Endothelial cell of umbilical vein (primary cell): ENCODE results near the gene SKA1. TPM values are rescaled to one million over a fixed set of nuclear protein-coding genes. Genes with fewer than 3 reads are reported as not detected.

ENCODE experiments used
- BruUV-seq: library from RNA; stranded (reverse); fragments of 400-500 nt; replicated peaks from 2 replicates; lab custom pipeline; 2021; lab: Mats Ljungman, UMichigan
- CTCF ChIA-PET: fragments of 300-600, 350-600 bp; sonication (Branson Sonifier 250); formaldehyde crosslinking; loops from one replicate; lab custom pipeline; 2021; ENCODE audit warnings: antibody characterized with exemption, inconsistent platforms; lab: Charles Lee
- POLR2A ChIA-PET: fragments of 300-600, 350-600 bp; sonication (Branson Sonifier 250); formaldehyde crosslinking; loops from one replicate; lab custom pipeline; 2021; ENCODE audit warnings: antibody characterized with exemption, inconsistent platforms; lab: Charles Lee
- DNase-seq: peaks from one replicate; pipeline ENCODE4 v3.0.0-alpha.2; 2011; ENCODE audit warnings: low read depth, low spot score
- FAIRE-seq: peaks from 2 replicates; lab custom pipeline; 2011; peaks lifted over from hg19 to GRCh38; lab: Jason Lieb, UNC
- H2AFZ ChIP-seq: 2 replicates; pipeline ENCODE4 v1.6.0; 2012; ENCODE audit warnings: low read depth, low read length, control low read depth, inconsistent platforms
- H3K27ac ChIP-seq: 2 replicates; pipeline ENCODE4 v1.5.1; 2011; ENCODE audit warnings: low read depth, mild to moderate bottlenecking, control low read depth, low read length, moderate library complexity; ENCODE audit not compliant: insufficient read depth
- H3K27me3 ChIP-seq, 2 experiments: 2 replicates each; pipeline versions ENCODE4 v1.6.0 to v1.6.1; 2011; ENCODE audit warnings: low read length in 2 of 2, mixed read lengths in 1 of 2; ENCODE audit not compliant: control insufficient read depth in 2 of 2, insufficient read depth in 2 of 2
- H3K36me3 ChIP-seq, 2 experiments: 2 replicates in 1 of 2; 3 replicates in 1 of 2; pipeline ENCODE4 v1.5.1; 2011; ENCODE audit warnings: low read length in 2 of 2, mild to moderate bottlenecking in 1 of 2, moderate library complexity in 1 of 2; ENCODE audit not compliant: control insufficient read depth in 2 of 2, insufficient read depth in 2 of 2; ENCODE audit errors: extremely low read depth in 1 of 2
- H3K4me1 ChIP-seq: 3 replicates; pipeline ENCODE4 v1.5.1; 2011; ENCODE audit warnings: mild to moderate bottlenecking, low read length; ENCODE audit not compliant: control insufficient read depth, insufficient read depth; ENCODE audit errors: extremely low read depth
- H3K4me2 ChIP-seq: 2 replicates; pipeline ENCODE4 v1.6.1; 2011; ENCODE audit warnings: low read length, control low read depth, mixed read lengths; ENCODE audit not compliant: insufficient read depth
- H3K4me3 ChIP-seq, 3 experiments: fragments of 200-600 bp in 1 of 3; sonication (generic), shearing (Covaris generic) in 1 of 3; replicated peaks in 1 of 3; 2 replicates each; pipeline ENCODE4 v1.5.1; 2011 to 2016; ENCODE audit warnings: control low read depth in 3 of 3, low read length in 3 of 3, mild to moderate bottlenecking in 2 of 3, inconsistent platforms in 1 of 3, low read depth in 1 of 3, moderate library complexity in 1 of 3; ENCODE audit not compliant: insufficient read depth in 1 of 3
- H3K79me2 ChIP-seq: 2 replicates; pipeline ENCODE4 v1.6.0; 2012; ENCODE audit warnings: low read length, inconsistent platforms; ENCODE audit not compliant: control insufficient read depth, insufficient read depth
- H3K9ac ChIP-seq: replicated peaks from 2 replicates; pipeline ENCODE3; 2011; ENCODE audit warnings: low read length, control low read depth; ENCODE audit not compliant: insufficient read depth; ENCODE audit errors: extremely low read depth
- H3K9me1 ChIP-seq: replicated peaks from 3 replicates; pipeline ENCODE4 v1.6.0; 2011; ENCODE audit warnings: mild to moderate bottlenecking, low read length; ENCODE audit not compliant: control insufficient read depth, insufficient read depth; ENCODE audit errors: extremely low read depth
- H3K9me3 ChIP-seq: replicated peaks from 2 replicates; pipeline ENCODE4 v1.5.1; 2012; ENCODE audit warnings: low read length, inconsistent platforms; ENCODE audit not compliant: control insufficient read depth, insufficient read depth
- H4K20me1 ChIP-seq: replicated peaks from 2 replicates; pipeline ENCODE3; 2011; ENCODE audit warnings: mild to moderate bottlenecking, low read length; ENCODE audit not compliant: control insufficient read depth, insufficient read depth; ENCODE audit errors: extremely low read depth
- CTCF ChIP-seq, 2 donors: IDR thresholded peaks; 1 replicate in 1 of 2; 2 replicates in 1 of 2; pipeline ENCODE4 v1.5.1; 2011; ENCODE audit warnings: low read length in 2 of 2, mild to moderate bottlenecking in 2 of 2, moderate library complexity in 2 of 2, control low read depth in 1 of 2, inconsistent platforms in 1 of 2, low read depth in 1 of 2; ENCODE audit not compliant: insufficient read depth in 1 of 2; ENCODE audit errors: extremely low read depth in 1 of 2
- EZH2 ChIP-seq: IDR thresholded peaks from 2 replicates; pipeline ENCODE4 v1.6.1; 2012; ENCODE audit warnings: borderline replicate concordance, low read depth, mild to moderate bottlenecking, moderate library complexity, low read length, inconsistent platforms; ENCODE audit not compliant: severe bottlenecking
- FOS ChIP-seq: IDR thresholded peaks from 2 replicates; pipeline ENCODE4 v1.6.1; 2011; ENCODE audit warnings: mild to moderate bottlenecking, low read length, moderate library complexity, borderline replicate concordance; ENCODE audit not compliant: insufficient read depth
- GATA2 ChIP-seq: IDR thresholded peaks from 2 replicates; pipeline ENCODE4 v1.7.0; 2011; ENCODE audit warnings: low read depth, mild to moderate bottlenecking, moderate library complexity, mixed read lengths, low read length; ENCODE audit not compliant: insufficient read length, insufficient read depth
- JUN ChIP-seq: IDR thresholded peaks from 2 replicates; pipeline ENCODE4 v1.6.1; 2011; ENCODE audit warnings: borderline replicate concordance, low read depth; ENCODE audit not compliant: insufficient read length, insufficient read depth
- MAX ChIP-seq: IDR thresholded peaks from 2 replicates; pipeline ENCODE4 v1.6.1; 2011; ENCODE audit not compliant: insufficient read depth, insufficient read length
- MYC ChIP-seq: IDR thresholded peaks from one replicate; pipeline ENCODE4 v1.6.1; 2011; ENCODE audit warnings: mild to moderate bottlenecking, low read depth, low read length
- POLR2A ChIP-seq: IDR thresholded peaks from 2 replicates; pipeline ENCODE4 v1.6.1; 2012; ENCODE audit warnings: low read depth, mild to moderate bottlenecking, control low read depth, low read length
- POLR2AphosphoS5 ChIP-seq: IDR thresholded peaks from 2 replicates; pipeline ENCODE4 v1.6.1; 2012; ENCODE audit warnings: low read depth, mild to moderate bottlenecking, control low read depth, low read length, moderate library complexity; ENCODE audit not compliant: insufficient read depth
- dilution Hi-C: fragments of 300-500 bp; cut with MboI; formaldehyde crosslinking; loops from one replicate; pipeline ENCODE4 v1.15.0; 2019; ENCODE audit warnings: low sequenced_read_pairs; ENCODE audit not compliant: extremely low pct_ligation_motif_present
- intact Hi-C: fragments of 100-400 bp; cut with micrococcal nuclease; formaldehyde crosslinking; loops from one replicate; pipeline ENCODE4 v1.10.0; 2022
- polyA plus RNA-seq, 4 experiments: library from polyadenylated mRNA; depleted of rRNA in 3 of 4; stranded (reverse) in 3 of 4; unstranded in 1 of 4; fragments of >200 nt; gene quantifications; 2 replicates each; pipeline versions ENCODE4 v1.2.1 to v1.2.3, GENCODE V29; 2011 to 2012; ENCODE audit warnings: missing spikeins in 1 of 4
- total RNA-seq: library from RNA; stranded (reverse); gene quantifications from 2 replicates; pipeline ENCODE4 v1.2.3, GENCODE V29; 2021

Gene SKA1
- total and polyA plus RNA-seq, 2 donors (not counting 3 experiments of a cell fraction or from before 2014, with no cell fraction given): 8.7 to 23.9 TPM

DNA sequence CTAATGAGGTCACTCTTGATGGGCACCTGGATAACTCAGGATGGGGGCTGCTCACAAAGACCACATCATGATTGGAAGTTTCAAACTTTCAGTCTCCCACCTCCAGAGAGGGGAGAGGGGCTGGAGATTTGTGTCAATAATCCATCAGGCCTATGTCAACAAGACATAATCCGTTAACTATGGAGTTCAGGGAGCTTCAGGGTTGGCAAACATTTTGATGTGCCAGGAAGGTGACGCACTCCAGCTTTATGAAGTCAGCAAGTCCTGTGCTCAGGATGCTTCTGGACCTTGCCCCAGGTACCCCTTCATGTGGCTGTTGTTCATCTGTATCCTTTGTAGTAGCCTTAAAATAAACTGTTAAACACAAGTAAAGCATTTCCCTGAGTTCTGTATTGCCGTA lies 19.0 kb downstream of the SKA1 start:
- ChIA-PET POLR2A (no interaction called here), CTCF (no interaction called here)
- Histone ChIP-seq H3K27ac (no peak overlapping the region), H4K20me1 (no peaks in the 10 kb centered on the region), H3K9ac (no peak overlapping the region), H3K79me2 (no peaks in the 10 kb centered on the region), H3K9me3 (no peaks in the 10 kb centered on the region), H3K27me3 (peaks cover under 1 to 8% of the 10 kb centered on the region in 2 experiments), H3K4me1 (no peaks in the 10 kb centered on the region), H2AFZ (no peak overlapping the region), H3K4me2 (no peak overlapping the region), H3K9me1 (no peaks in the 10 kb centered on the region), H3K36me3 (no peaks in the 10 kb centered on the region), H3K4me3 (no peak overlapping the region)
- no peak for FAIRE-seq
- dilution Hi-C loops: no loop called here
- DNase-seq: no peak
- TF ChIP-seq MAX (no peak), POLR2AphosphoS5 (no peak), CTCF (IDR thresholded peaks at IDR 0.05; ENCODE audit: extremely low read depth in 1 of 2, insufficient read depth in 1 of 2, low read depth in 1 of 2, low read length in 2 of 2) (no peak), MYC (no peak), POLR2A (no peak), GATA2 (no peak), FOS (no peak), JUN (no peak), EZH2 (no peak)
- intact Hi-C loops: no loop called here
- no TSS peak for BruUV-seq
